Activated T-helper 1 cell treated with anti-CD3 and anti-CD28 coated beads, Interleukin-12 subunit alpha, Interleukin-12 subunit beta, Interleukin-2, Interleukin-4 antibody, amounts not matched to agents 30 ng/mL and 10 ng/mL and 1 ng/mL, durations not matched to agents 14 hours and 24 hours and 36 hours (primary cell): Measurements from ENCODE around the gene FILIP1L. TPM values are rescaled to one million over a fixed set of nuclear protein-coding genes. Genes with fewer than 3 reads are reported as not detected.
A peak's percentile ranks its signal among the peaks of the same experiment; 100 is the strongest.

ENCODE experiments used
- DNase-seq: peaks from one replicate; pipeline ENCODE4 v3.0.0; 2021; ENCODE audit warnings: low spot score
- H3K27ac Mint-ChIP-seq: one replicate; pipeline ENCODE4 v1.8.0; 2021; ENCODE audit warnings: mild to moderate bottlenecking, mixed read lengths
- H3K27me3 Mint-ChIP-seq: one replicate; pipeline ENCODE4 v1.8.0; 2022; ENCODE audit warnings: mild to moderate bottlenecking, moderate library complexity, mixed read lengths; ENCODE audit not compliant: insufficient read depth
- H3K36me3 Mint-ChIP-seq: one replicate; pipeline ENCODE4 v1.8.0; 2021; ENCODE audit warnings: low read depth, mixed read lengths
- H3K4me1 Mint-ChIP-seq: one replicate; pipeline ENCODE4 v1.8.0; 2021; ENCODE audit warnings: low read depth, mixed read lengths
- H3K4me3 Mint-ChIP-seq: one replicate; pipeline ENCODE4 v1.8.0; 2021; ENCODE audit warnings: mild to moderate bottlenecking, moderate library complexity, mixed read lengths
- H3K9me3 Mint-ChIP-seq: one replicate; pipeline ENCODE4 v1.8.0; 2021; ENCODE audit warnings: mixed read lengths
- intact Hi-C: fragments of 100-400 bp; cut with micrococcal nuclease; formaldehyde crosslinking; loops from one replicate; pipeline ENCODE4 v1.15.1; 2024
- total RNA-seq: library from RNA; stranded (reverse); gene quantifications from 2 replicates; pipeline ENCODE4 v1.2.3, GENCODE V29; 2022

FILIP1L gene
- total RNA-seq, 1 donor from 2014 or later, result 2.9 TPM

DNA sequence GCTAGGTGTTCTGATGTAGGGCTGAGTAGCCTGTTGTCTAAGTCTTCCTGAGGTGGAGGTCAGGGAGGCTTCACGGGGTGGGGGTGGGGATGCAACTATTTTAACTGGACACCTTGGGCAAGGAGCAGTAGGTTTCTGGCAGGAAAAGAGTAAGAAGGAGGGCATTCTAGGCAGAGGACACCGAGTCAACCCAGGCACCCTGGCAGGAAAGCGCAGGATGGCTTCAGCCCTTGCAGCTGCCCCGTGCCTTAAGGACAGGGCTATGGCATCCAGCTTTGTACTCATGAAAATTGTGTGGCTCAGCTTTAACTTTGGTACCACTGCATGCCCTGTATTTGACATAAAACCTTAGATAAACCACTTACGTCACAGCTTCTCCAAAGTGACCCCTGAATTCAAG lies 6.4 kb upstream of the FILIP1L start:
- H3K27ac Mint-ChIP-seq, result no peak overlapping the region
- no peak for DNase-seq
- H3K36me3 Mint-ChIP-seq, result no peaks in the 10 kb centered on the region
- no peaks in the 10 kb centered on the region for H3K9me3 Mint-ChIP-seq
- H3K27me3 Mint-ChIP-seq, result no peaks in the 10 kb centered on the region
- no peak overlapping the region for H3K4me3 Mint-ChIP-seq
- intact Hi-C loops, result no loop called here
- H3K4me1 Mint-ChIP-seq, result peaks cover 7% of the 10 kb centered on the region

DNA sequence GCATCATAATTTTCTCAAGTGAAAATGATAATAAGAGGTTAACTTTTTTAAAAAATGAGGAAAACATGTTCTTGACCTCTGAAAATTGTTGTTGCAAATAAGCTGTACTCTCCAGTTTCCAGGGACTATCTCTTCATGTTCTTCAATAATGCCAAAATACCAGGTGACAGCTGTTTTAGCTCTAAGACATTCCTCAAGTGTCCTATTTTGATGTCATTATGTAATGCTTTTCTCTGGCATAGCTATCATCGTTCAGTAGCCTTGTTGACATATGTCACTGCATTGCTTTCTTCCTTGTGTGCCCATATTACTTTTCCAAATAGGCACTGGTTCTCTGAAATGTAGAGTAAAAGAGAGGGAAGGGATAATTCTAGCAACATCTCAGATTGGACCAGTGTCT lies 5.7 kb upstream of the FILIP1L start:
- no peaks in the 10 kb centered on the region for H3K27me3 Mint-ChIP-seq
- H3K27ac Mint-ChIP-seq, result no peak overlapping the region
- no peak overlapping the region for H3K4me3 Mint-ChIP-seq
- H3K9me3 Mint-ChIP-seq, result no peaks in the 10 kb centered on the region
- peaks cover under 1% of the 10 kb centered on the region for H3K4me1 Mint-ChIP-seq
- DNase-seq, result no peak
- intact Hi-C loops, result no loop called here
- no peaks in the 10 kb centered on the region for H3K36me3 Mint-ChIP-seq

DNA sequence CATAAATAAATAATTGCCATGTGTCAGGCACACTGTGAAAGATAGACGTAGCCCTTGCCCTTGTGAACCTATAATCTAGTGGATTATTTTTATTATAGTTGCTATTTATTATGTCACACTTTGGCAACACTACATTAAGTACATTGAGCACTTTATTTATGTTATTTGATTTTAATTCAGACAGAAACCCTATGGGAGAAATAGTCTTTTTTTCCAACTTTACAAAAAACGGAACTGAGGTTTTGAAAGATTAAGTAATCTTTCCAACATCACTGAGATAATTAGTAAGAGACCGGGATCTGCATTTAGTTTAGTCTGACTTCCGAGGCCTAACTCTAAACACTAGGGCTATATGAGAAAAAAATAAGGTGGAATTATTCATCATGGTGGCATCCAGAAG lies 2.8 kb upstream of the FILIP1L start:
- intact Hi-C loops, result no loop called here
- no peak overlapping the region for H3K4me3 Mint-ChIP-seq
- DNase-seq, result no peak
- H3K27me3 Mint-ChIP-seq, result no peaks in the 10 kb centered on the region
- H3K27ac Mint-ChIP-seq, result no peak overlapping the region
- peaks cover 7% of the 10 kb centered on the region for H3K4me1 Mint-ChIP-seq
- peaks cover 2% of the 10 kb centered on the region for H3K36me3 Mint-ChIP-seq
- H3K9me3 Mint-ChIP-seq, result no peaks in the 10 kb centered on the region

DNA sequence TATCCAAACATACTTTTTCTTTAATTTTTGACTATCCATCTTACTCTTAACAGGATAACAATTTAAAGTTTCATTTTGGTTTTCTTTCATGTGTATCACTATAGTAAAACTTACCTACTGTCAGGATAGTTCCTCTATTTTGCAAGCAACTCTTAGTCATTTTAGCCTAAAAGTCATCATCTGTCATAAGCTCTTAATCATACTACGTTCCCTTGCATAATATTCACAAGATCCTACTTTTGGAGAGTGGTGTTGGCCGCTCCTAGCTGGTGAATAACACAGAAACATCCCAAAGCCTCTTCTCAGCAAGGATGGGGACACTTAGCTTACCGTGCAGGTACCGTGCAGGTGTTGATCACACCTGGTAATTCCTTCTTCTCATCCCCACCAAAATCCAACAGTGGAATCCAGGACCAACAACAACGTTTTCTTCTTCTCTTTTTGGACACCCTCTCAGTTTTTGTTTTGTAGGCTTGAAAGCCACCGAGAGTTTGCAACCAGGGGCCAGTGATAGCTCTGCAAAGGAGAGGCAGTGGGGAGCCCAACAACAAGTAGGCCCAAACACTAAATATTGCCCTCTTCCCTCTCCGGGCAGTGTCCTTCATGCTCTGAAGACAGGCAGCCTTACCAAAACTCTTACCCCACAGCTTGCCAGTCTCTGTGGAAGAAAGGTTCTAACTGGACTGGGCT lies 433 bp downstream of the FILIP1L start:
- H3K9me3 Mint-ChIP-seq, result no peaks in the 10 kb centered on the region
- peaks cover 22% of the 10 kb centered on the region for H3K4me1 Mint-ChIP-seq
- H3K27me3 Mint-ChIP-seq, result no peaks in the 10 kb centered on the region
- peaks cover 8% of the 10 kb centered on the region for H3K36me3 Mint-ChIP-seq
- H3K4me3 Mint-ChIP-seq, result no peak overlapping the region
- DNase-seq, result no peak
- H3K27ac Mint-ChIP-seq, result no peak overlapping the region
- intact Hi-C loops, result no loop called here

DNA sequence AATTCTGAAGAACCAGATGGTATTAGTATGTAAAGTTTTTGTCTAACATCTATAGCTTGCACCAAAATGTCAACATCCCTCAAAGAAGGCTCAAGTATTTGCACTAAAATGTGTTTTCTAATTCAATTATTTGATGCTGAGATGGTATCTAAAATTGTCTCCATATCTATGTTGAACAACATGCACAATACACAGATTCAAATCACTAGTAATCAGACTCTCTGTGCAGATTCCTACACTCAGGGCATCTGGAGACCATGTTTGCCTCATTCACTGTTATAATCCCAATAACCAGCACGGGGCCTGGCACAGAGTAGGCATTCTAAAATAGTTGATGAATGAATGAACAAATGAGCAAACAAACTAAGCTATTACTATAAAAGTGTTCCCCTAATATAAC lies 2.6 kb downstream of the FILIP1L start:
- Mint-ChIP-seq H3K4me3 (no peak overlapping the region), H3K36me3 (peaks cover 9% of the 10 kb centered on the region), H3K27ac (no peak overlapping the region), H3K27me3 (no peaks in the 10 kb centered on the region), H3K4me1 (peaks cover 24% of the 10 kb centered on the region), H3K9me3 (peaks cover 1% of the 10 kb centered on the region)
- intact Hi-C loops, result no loop called here
- no peak for DNase-seq

DNA sequence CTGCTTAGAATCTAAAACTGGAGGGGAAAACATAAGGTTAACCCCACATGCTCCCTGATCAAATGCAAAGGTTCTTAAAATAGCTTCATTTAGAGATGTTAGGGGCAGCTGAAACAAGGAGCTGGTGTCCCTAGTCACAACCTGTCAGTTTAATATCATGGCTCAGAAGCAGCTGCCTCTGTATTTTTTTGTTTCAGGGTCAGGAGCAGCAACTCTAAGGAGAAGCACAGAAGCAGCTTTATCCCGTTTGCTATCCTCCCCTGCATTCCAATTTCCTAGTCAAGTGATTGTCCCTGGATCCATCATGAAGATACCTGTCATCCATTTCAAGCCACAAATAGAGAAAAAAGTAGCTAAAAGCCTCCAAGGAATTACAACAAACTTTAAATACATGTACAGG lies 4.1 kb downstream of the FILIP1L start:
- no peak for DNase-seq
- peaks cover 22% of the 10 kb centered on the region for H3K36me3 Mint-ChIP-seq
- H3K27me3 Mint-ChIP-seq, result no peaks in the 10 kb centered on the region
- H3K27ac Mint-ChIP-seq, result no peak overlapping the region
- H3K4me1 Mint-ChIP-seq, result peaks cover 39% of the 10 kb centered on the region
- intact Hi-C loops, result no loop called here
- peaks cover 6% of the 10 kb centered on the region for H3K9me3 Mint-ChIP-seq
- no peak overlapping the region for H3K4me3 Mint-ChIP-seq

DNA sequence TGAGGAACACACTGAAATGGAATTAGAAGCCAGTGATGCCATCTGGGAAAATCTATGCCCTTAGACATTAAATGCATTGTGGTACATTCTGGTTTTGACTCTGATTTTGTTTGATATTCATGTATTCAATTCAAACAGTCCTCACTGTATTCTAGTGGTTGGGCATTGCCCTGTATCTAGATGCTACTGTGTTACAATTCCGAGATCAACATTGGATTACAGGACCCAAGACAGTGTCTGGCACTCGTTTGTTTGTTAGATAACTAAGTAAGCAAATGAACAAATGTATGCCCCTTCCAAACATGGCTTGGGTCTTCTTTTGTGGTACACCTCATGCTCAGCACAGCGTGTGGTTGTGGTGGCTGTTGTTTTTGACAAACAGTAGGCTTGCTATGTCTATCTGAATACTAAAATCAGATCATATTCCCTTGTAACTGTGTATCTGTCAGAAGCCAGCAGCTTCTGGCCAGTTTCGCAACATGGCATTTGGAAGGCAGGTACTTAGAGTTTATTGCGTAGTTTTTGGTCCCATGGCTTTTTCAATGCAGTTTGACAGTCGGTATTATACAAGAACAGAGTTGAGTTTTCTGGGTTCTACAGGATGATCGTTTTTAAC lies 5.7 kb downstream of the FILIP1L start:
- Mint-ChIP-seq H3K36me3 (peaks cover 30% of the 10 kb centered on the region), H3K9me3 (peaks cover 6% of the 10 kb centered on the region), H3K27me3 (no peaks in the 10 kb centered on the region), H3K4me1 (peaks cover 44% of the 10 kb centered on the region), H3K27ac (no peak overlapping the region), H3K4me3 (no peak overlapping the region)
- no peak for DNase-seq
- intact Hi-C loops, result no loop called here

DNA sequence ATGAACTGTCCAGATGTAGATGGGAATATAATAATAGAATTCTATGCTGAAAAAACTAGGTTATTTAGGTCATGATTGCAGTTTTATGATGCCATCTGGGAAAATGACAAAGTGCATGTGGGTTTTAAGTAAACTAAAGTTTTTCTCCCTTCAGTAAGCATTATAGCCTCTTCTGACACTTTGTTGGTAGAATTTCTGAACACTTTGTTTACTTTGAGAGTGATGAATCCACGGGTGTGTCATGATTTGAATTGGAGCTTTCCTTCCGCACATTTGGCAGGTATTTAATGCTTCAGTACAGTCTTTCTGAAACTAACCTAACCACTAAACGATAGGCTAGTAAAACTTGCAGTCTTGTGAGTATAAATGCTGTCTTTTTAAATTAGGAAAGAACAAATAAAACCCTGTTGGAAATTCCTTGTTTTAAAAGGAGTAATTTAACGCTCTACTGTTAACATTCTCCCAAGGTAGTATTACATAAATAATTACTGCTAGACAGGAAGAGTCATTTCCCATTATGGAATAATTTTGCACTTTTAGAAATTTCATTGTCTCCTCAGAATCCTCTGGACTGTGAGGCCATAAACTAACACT lies 7.0 kb downstream of the FILIP1L start:
- H3K4me1 Mint-ChIP-seq, result peaks cover 39% of the 10 kb centered on the region
- peaks cover 6% of the 10 kb centered on the region for H3K9me3 Mint-ChIP-seq
- DNase-seq, result no peak
- no peak overlapping the region for H3K27ac Mint-ChIP-seq
- H3K27me3 Mint-ChIP-seq, result no peaks in the 10 kb centered on the region
- intact Hi-C loops, result no loop called here
- peaks cover 39% of the 10 kb centered on the region for H3K36me3 Mint-ChIP-seq
- H3K4me3 Mint-ChIP-seq, result no peak overlapping the region

DNA sequence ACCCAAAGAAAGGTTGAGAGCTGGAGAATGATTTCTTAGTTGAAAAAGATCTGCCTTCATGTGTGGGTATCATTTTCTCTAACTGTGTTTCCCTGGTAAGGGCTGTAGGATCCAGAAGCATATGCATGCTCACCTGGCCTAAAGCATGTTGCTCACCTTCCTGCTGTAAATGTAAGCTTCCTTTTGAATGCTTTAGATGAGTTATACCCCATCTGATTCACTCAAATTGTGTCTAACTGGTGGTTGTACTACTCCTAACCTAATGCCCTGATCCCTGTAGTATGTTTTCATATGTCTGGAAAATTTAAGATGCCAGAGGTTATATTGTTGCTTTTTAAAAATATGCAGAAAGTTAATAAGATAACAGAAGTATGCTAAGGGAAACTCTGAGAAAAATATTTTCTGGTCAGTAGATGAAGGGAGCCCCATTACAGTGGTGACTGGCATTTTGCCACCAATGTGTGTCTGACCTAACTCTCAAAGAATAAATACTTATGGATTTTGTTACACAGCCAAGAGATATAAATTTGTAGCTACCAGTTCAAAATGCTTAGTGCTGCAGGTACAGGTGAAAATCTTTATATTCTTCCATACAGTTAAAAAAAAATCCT lies 7.7 kb downstream of the FILIP1L start:
- H3K9me3 Mint-ChIP-seq, result peaks cover 6% of the 10 kb centered on the region
- H3K27me3 Mint-ChIP-seq, result no peaks in the 10 kb centered on the region
- no peak overlapping the region for H3K27ac Mint-ChIP-seq
- peaks cover 39% of the 10 kb centered on the region for H3K36me3 Mint-ChIP-seq
- no peak overlapping the region for H3K4me3 Mint-ChIP-seq
- H3K4me1 Mint-ChIP-seq, result peaks cover 39% of the 10 kb centered on the region
- no peak for DNase-seq
- intact Hi-C loops, result no loop called here

DNA sequence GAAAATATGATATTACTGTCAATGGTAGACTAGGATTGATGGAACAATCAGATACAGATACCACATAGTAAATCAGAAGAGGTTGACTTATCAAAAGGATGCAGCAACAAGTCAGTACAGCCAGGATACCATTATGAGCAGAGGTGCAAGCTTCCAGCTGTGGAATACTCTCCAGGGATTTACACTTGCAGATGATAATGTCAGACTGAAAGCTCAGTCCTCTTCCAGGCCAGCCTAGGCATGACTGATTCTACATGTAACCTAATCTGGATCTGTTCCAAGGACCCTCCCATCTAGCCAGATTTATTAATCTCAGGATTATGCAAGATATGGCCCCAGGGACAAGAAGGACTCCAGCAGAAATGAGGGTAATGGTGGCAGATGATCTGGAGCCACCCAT lies 8.2 kb downstream of the FILIP1L start:
- intact Hi-C loops, result no loop called here
- H3K4me1 Mint-ChIP-seq, result peaks cover 34% of the 10 kb centered on the region
- H3K27me3 Mint-ChIP-seq, result no peaks in the 10 kb centered on the region
- H3K27ac Mint-ChIP-seq, result peak overlapping the region; percentile 83
- peaks cover 6% of the 10 kb centered on the region for H3K9me3 Mint-ChIP-seq
- no peak overlapping the region for H3K4me3 Mint-ChIP-seq
- H3K36me3 Mint-ChIP-seq, result peaks cover 39% of the 10 kb centered on the region
- no peak for DNase-seq

DNA sequence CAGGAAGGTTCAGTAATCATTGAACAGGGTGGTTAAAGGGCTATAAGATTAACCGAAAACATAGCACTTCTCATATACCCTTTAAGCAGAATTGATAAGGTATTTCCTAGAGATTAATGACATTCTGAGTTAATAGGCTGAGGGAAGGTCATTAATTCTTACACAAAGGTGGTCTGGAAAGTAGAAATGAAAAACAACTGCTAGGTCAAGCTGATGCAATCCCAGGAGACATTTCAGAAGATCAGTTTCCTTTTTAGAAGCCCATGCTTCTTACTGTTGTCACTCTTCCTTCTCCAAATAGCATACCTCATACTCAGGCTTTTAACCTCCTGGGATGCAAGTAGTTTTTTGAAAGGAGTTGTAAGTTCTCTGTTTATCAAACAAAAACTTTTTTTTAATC lies 8.8 kb downstream of the FILIP1L start:
- intact Hi-C loops, result loop anchor here (2.0 kb wide), 1 partner anchor 15 kb away; no protein-coding TSS in a partner anchor
- peaks cover 28% of the 10 kb centered on the region for H3K4me1 Mint-ChIP-seq
- H3K27me3 Mint-ChIP-seq, result no peaks in the 10 kb centered on the region
- peak overlapping the region; percentile 83 for H3K27ac Mint-ChIP-seq
- peaks cover 39% of the 10 kb centered on the region for H3K36me3 Mint-ChIP-seq
- no peak for DNase-seq
- peaks cover 6% of the 10 kb centered on the region for H3K9me3 Mint-ChIP-seq
- no peak overlapping the region for H3K4me3 Mint-ChIP-seq

DNA sequence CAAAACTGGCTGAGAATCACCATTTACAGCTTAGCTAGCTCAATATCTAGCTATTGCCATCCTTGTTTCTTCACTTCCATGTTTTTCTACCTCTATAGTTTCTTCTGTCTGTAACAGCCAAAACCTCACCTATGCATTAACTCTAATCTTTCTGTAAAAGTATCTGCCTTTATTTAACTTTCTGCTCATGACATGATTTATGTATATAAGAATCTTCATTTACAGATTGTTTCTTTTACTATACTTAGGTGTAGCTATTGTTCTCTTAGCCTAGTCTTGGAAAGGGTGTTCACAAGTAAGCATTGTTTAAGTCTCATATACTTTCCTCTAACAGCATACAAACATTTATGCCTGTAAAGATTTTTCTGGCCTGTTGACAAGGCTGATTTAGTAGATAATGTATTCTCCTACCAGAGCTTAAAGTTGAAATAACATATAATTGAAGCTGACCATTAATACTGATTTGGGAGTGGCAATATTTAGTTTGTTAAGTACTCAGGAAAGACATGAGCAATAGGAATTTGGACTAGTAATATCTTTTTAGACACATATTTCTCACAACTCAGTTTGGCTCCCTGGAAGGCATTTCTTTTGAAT lies 9.4 kb downstream of the FILIP1L start:
- Mint-ChIP-seq H3K4me1 (peaks cover 24% of the 10 kb centered on the region), H3K27ac (peak overlapping the region; percentile 83), H3K9me3 (peaks cover 6% of the 10 kb centered on the region), H3K36me3 (peaks cover 39% of the 10 kb centered on the region), H3K4me3 (no peak overlapping the region), H3K27me3 (no peaks in the 10 kb centered on the region)
- no peak for DNase-seq
- intact Hi-C loops, result loop anchor here (2.0 kb wide), 1 partner anchor 14 kb away; no protein-coding TSS in a partner anchor

DNA sequence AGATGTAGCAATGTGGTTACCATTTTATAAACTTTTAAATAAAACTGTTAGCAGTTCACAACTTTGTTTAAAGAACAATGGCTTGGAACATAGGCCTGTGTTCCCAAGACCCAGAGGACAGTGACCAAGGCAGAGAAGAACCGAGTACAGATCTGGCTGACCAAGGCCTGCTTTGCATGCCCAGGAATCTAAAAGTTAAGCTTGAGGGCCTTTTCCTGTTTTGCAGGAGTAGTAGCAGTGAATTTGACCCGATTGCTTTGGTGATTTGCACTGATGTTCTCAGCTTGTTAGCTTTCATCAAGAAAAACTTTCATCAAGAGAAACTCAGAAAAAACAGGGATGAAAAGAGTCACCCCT lies 9.9 kb downstream of the FILIP1L start:
- no peak for DNase-seq
- H3K27me3 Mint-ChIP-seq, result no peaks in the 10 kb centered on the region
- intact Hi-C loops, result loop anchor here (2.0 kb wide), 1 partner anchor 14 kb away; no protein-coding TSS in a partner anchor
- peaks cover 36% of the 10 kb centered on the region for H3K36me3 Mint-ChIP-seq
- H3K4me1 Mint-ChIP-seq, result peaks cover 24% of the 10 kb centered on the region
- H3K27ac Mint-ChIP-seq, result no peak overlapping the region
- peaks cover 6% of the 10 kb centered on the region for H3K9me3 Mint-ChIP-seq
- no peak overlapping the region for H3K4me3 Mint-ChIP-seq
